ENCODE results near the gene KIF5B.
A peak's percentile ranks its signal among the peaks of the same experiment; 100 is the strongest.
"Not testable (repeated sequence)": the region's sequence is repeated elsewhere in the genome, so short reads cannot be mapped to it uniquely, and the experiment has no call there.

KIF5B gene

GRCh38 chr10:32056136-32057035 lies at the start of gene KIF5B:
KIF5B (minus strand) TSS chr10:32056425; CDS start chr10:32055973, 452 bp downstream.
- DNase-seq = peak; percentile 85

GRCh38 chr10:32105782-32106382 lies 49.7 kb upstream of the KIF5B start:
- no peak for DNase-seq

GRCh38 chr10:32104622-32105509 lies 48.6 kb upstream of the KIF5B start:
- peak; percentile 33 for DNase-seq

- DNase-seq = peak; percentile 25
Measured at GRCh38 chr10:32104181-32104580, 48.0 kb upstream of the KIF5B start.

- DNase-seq = no peak
Measured at GRCh38 chr10:32103721-32104120, 47.5 kb upstream of the KIF5B start.

- not testable (repeated sequence) for DNase-seq
Measured at GRCh38 chr10:32098566-32099259, 42.5 kb upstream of the KIF5B start.

GRCh38 chr10:32095116-32095733 lies 39.0 kb upstream of the KIF5B start:
- no peak for DNase-seq

- no peak for DNase-seq
Measured at GRCh38 chr10:32093650-32094049, 37.4 kb upstream of the KIF5B start.

GRCh38 chr10:32091046-32091445 lies 34.8 kb upstream of the KIF5B start:
- no peak for DNase-seq

GRCh38 chr10:32084185-32084851 lies 28.1 kb upstream of the KIF5B start:
- no peak for DNase-seq

- DNase-seq = peak; percentile 89
Measured at GRCh38 chr10:32077896-32078485, 21.8 kb upstream of the KIF5B start.

- DNase-seq = no peak
Measured at GRCh38 chr10:32073659-32074058, 17.4 kb upstream of the KIF5B start.

GRCh38 chr10:32073128-32073527 lies 16.9 kb upstream of the KIF5B start:
- no peak for DNase-seq

GRCh38 chr10:32072025-32072800 lies 16.0 kb upstream of the KIF5B start:
- no peak for DNase-seq

- DNase-seq = no peak
Measured at GRCh38 chr10:32070645-32071044, 14.4 kb upstream of the KIF5B start.

GRCh38 chr10:32068569-32068968 lies 12.3 kb upstream of the KIF5B start:
- DNase-seq = no peak

- not testable (repeated sequence) for DNase-seq
Measured at GRCh38 chr10:32067931-32068330, 11.7 kb upstream of the KIF5B start.

- peak; percentile 78 for DNase-seq
Measured at GRCh38 chr10:32065856-32066255, 9.6 kb upstream of the KIF5B start.

- DNase-seq = no peak
Measured at GRCh38 chr10:32061440-32061839, 5.2 kb upstream of the KIF5B start.

- no peak for DNase-seq
Measured at GRCh38 chr10:32060347-32060746, 4.1 kb upstream of the KIF5B start.

Measured in EL (cell line).